ENCODE measurements around the gene GPSM3.

DNA sequence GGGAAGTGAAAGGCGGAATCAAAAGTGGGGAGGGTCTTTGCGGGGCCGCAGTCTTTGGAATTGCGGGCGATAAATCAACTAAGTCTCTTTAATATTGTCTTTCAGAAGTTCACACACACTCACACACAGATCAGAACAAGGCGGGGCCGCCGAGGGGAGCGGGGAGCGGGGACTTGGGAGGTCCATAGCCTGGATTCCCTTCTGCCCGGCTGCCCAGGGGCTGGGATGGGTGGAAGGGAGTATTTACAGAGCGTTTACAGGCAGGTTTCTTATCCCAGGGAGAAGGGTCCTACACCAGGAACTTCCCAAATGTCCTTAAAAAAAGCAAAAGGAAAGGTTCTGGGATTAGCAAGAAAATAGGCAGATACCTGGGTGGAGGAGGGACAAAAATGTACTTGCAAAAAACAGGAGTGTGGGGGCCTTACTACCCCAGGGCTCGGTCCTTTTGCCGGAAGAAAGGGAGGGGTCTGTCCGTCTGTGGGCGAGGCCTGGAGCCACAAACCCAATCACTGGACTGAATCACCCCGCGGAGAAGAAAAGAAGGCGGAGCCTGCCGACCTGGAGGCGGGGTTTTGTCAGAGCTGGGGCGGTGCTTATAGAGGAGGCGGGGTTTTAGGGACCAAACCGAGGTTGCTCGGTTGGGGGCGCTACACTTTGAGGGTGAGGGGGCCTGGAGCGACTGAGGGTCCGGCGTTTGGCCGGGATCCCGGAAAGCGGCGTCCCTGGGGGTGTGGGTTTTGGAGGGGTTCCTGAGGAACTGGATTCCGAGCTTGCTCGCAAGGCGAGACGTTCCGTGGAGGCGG, 44.0 kb downstream of the GPSM3 start:
- TF ChIP-seq CREB1 (IDR thresholded peaks at IDR 0.05; ENCODE audit: low read depth) (no peak), TCF12 (IDR thresholded peaks at IDR 0.05; ENCODE audit: low read depth) (no peak), RAD21 (IDR thresholded peaks at IDR 0.05; ENCODE audit: low read depth) (no peak), CEBPB (IDR thresholded peaks at IDR 0.05) (no peak), EGR1 (IDR thresholded peaks at IDR 0.05) (no peak), TEAD4 (IDR thresholded peaks at IDR 0.05) (no peak), TAF1 (IDR thresholded peaks at IDR 0.05; ENCODE audit: low read depth) (no peak), YY1 (IDR thresholded peaks at IDR 0.05; ENCODE audit: low read depth) (no peak), EP300 (IDR thresholded peaks at IDR 0.05; ENCODE audit: borderline replicate concordance) (no peak), FOXM1 (IDR thresholded peaks at IDR 0.05; ENCODE audit: borderline replicate concordance, low read depth) (no peak), NFIC (IDR thresholded peaks at IDR 0.05) (no peak)
- TF ChIP-seq, protein P1, sequence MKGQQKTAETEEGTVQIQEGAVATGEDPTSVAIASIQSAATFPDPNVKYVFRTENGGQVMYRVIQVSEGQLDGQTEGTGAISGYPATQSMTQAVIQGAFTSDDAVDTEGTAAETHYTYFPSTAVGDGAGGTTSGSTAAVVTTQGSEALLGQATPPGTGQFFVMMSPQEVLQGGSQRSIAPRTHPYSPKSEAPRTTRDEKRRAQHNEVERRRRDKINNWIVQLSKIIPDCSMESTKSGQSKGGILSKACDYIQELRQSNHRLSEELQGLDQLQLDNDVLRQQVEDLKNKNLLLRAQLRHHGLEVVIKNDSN (IDR thresholded peaks at IDR 0.05): no peak
- TF ChIP-seq, protein P2, sequence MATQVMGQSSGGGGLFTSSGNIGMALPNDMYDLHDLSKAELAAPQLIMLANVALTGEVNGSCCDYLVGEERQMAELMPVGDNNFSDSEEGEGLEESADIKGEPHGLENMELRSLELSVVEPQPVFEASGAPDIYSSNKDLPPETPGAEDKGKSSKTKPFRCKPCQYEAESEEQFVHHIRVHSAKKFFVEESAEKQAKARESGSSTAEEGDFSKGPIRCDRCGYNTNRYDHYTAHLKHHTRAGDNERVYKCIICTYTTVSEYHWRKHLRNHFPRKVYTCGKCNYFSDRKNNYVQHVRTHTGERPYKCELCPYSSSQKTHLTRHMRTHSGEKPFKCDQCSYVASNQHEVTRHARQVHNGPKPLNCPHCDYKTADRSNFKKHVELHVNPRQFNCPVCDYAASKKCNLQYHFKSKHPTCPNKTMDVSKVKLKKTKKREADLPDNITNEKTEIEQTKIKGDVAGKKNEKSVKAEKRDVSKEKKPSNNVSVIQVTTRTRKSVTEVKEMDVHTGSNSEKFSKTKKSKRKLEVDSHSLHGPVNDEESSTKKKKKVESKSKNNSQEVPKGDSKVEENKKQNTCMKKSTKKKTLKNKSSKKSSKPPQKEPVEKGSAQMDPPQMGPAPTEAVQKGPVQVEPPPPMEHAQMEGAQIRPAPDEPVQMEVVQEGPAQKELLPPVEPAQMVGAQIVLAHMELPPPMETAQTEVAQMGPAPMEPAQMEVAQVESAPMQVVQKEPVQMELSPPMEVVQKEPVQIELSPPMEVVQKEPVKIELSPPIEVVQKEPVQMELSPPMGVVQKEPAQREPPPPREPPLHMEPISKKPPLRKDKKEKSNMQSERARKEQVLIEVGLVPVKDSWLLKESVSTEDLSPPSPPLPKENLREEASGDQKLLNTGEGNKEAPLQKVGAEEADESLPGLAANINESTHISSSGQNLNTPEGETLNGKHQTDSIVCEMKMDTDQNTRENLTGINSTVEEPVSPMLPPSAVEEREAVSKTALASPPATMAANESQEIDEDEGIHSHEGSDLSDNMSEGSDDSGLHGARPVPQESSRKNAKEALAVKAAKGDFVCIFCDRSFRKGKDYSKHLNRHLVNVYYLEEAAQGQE (IDR thresholded peaks at IDR 0.05; ENCODE audit: low read depth): no peak
- TF ChIP-seq, protein P3, sequence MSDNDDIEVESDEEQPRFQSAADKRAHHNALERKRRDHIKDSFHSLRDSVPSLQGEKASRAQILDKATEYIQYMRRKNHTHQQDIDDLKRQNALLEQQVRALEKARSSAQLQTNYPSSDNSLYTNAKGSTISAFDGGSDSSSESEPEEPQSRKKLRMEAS (IDR thresholded peaks at IDR 0.05): no peak

Measured in Ishikawa (cell line).